DOHH2 (cell line): ENCODE data around the gene ATP5F1E.
A peak's percentile ranks its signal among the peaks of the same experiment; 100 is the strongest.

Experiments used
- H3F3A ChIP-seq: fragments of 200-600 bp; sonication (generic), shearing (Covaris generic); 2 replicates; pipeline ENCODE4 v1.6.0; 2016; ENCODE audit warnings: antibody characterized with exemption, mild to moderate bottlenecking; ENCODE audit not compliant: control insufficient read depth, insufficient read depth
- H3K27ac ChIP-seq: fragments of 200-600 bp; sonication (generic); 2 replicates; pipeline ENCODE4 v1.5.1; 2014; ENCODE audit warnings: low read depth, mild to moderate bottlenecking, low read length, moderate library complexity
- H3K27me3 ChIP-seq: fragments of 200-600 bp; sonication (generic); 2 replicates; pipeline ENCODE4 v1.6.1; 2014; ENCODE audit warnings: mild to moderate bottlenecking, low read length, mixed read lengths; ENCODE audit not compliant: control insufficient read depth
- H3K36me3 ChIP-seq: fragments of 200-600 bp; sonication (generic); 2 replicates; pipeline ENCODE4 v1.6.1; 2014; ENCODE audit warnings: mild to moderate bottlenecking, low read length, moderate library complexity, mixed read lengths; ENCODE audit not compliant: control insufficient read depth
- H3K4me1 ChIP-seq: fragments of 200-600 bp; sonication (generic); 2 replicates; pipeline ENCODE4 v1.6.1; 2014; ENCODE audit warnings: mild to moderate bottlenecking, low read length, mixed read lengths; ENCODE audit not compliant: control insufficient read depth
- H3K4me2 ChIP-seq: fragments of 200-600 bp; sonication (generic); 2 replicates; pipeline ENCODE4 v1.6.0; 2014; ENCODE audit warnings: mild to moderate bottlenecking, low read length, moderate library complexity
- H3K4me3 ChIP-seq: fragments of 200-600 bp; sonication (generic); 2 replicates; pipeline ENCODE4 v1.5.1; 2014; ENCODE audit warnings: mild to moderate bottlenecking, low read length, mixed read lengths
- H3K79me2 ChIP-seq: fragments of 200-600 bp; sonication (generic); 2 replicates; pipeline ENCODE4 v1.6.1; 2014; ENCODE audit warnings: mild to moderate bottlenecking, low read length, mixed read lengths; ENCODE audit not compliant: control insufficient read depth
- H3K9me2 ChIP-seq: fragments of 200-600 bp; sonication (generic); replicated peaks from 2 replicates; pipeline ENCODE4 v1.6.1; 2014; ENCODE audit warnings: mild to moderate bottlenecking, low read length, mixed read lengths; ENCODE audit not compliant: control insufficient read depth
- H3K9me3 ChIP-seq: fragments of 200-600 bp; sonication (generic); 2 replicates; pipeline ENCODE4 v1.6.1; 2014; ENCODE audit warnings: antibody characterized with exemption, low read length, mixed read lengths; ENCODE audit not compliant: control insufficient read depth, insufficient read depth
- H4K20me1 ChIP-seq: fragments of 200-600 bp; sonication (generic); 2 replicates; pipeline ENCODE4 v1.6.0; 2014; ENCODE audit warnings: low read depth, mild to moderate bottlenecking, antibody characterized with exemption, low read length, moderate library complexity; ENCODE audit not compliant: control insufficient read depth, insufficient read depth
- EZH2phosphoT487 ChIP-seq: fragments of 200-600 bp; sonication (generic); IDR thresholded peaks from 2 replicates; pipeline ENCODE4 v1.6.1; 2017; ENCODE audit warnings: borderline replicate concordance, mild to moderate bottlenecking, antibody characterized with exemption, low read length, moderate library complexity, mixed read lengths
- TF ChIP-seq, protein P1 (sequence below): fragments of 200-600 bp; sonication (generic); IDR thresholded peaks from one replicate; pipeline ENCODE4 v1.5.1; 2014; ENCODE audit warnings: antibody characterized with exemption, mild to moderate bottlenecking, low read depth, low read length; ENCODE audit not compliant: poor library complexity, severe bottlenecking

Gene ATP5F1E

DNA sequence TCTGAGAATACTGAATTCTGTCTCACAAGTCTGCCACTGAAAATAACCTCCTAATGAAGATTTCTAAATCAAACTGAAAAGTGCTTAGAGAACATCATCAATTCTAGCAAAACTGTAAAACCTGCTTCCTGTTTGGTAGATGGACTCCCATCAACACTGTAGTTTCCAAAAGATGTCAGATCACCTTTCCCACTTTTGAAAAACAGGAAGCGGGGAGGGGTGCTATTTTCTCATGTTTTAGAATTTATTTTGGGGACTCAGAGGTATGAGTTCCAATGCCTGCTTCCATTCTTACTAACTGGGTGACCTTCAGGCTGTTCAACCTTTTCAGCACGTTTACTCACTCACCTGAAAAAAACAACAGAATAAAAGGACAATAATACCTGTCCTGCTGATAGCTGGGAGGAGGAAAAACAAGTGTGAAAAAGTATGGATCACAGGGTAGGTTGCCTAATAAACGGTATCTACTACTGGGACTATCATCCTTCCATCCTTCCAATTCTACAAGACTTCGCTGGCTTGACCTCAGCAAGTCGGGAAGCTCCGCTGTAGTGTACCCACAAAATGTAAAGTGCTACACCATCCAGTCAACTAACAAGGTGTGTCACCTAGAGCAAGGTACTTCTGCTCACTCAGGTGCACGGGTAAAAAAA is 1.1 kb downstream of the ATP5F1E start:
- peaks cover 34% of the 10 kb centered on the region for H3F3A ChIP-seq
- H3K36me3 ChIP-seq, result peaks cover 89% of the 10 kb centered on the region
- peak overlapping the region; percentile 69 for H3K27ac ChIP-seq
- H3K79me2 ChIP-seq, result peaks cover 66% of the 10 kb centered on the region
- TF ChIP-seq, protein P1, sequence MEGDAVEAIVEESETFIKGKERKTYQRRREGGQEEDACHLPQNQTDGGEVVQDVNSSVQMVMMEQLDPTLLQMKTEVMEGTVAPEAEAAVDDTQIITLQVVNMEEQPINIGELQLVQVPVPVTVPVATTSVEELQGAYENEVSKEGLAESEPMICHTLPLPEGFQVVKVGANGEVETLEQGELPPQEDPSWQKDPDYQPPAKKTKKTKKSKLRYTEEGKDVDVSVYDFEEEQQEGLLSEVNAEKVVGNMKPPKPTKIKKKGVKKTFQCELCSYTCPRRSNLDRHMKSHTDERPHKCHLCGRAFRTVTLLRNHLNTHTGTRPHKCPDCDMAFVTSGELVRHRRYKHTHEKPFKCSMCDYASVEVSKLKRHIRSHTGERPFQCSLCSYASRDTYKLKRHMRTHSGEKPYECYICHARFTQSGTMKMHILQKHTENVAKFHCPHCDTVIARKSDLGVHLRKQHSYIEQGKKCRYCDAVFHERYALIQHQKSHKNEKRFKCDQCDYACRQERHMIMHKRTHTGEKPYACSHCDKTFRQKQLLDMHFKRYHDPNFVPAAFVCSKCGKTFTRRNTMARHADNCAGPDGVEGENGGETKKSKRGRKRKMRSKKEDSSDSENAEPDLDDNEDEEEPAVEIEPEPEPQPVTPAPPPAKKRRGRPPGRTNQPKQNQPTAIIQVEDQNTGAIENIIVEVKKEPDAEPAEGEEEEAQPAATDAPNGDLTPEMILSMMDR, result no peak
- TF ChIP-seq EZH2phosphoT487, result no peak
- no peaks in the 10 kb centered on the region for H3K27me3 ChIP-seq
- H3K4me2 ChIP-seq, result peak overlapping the region; percentile 97
- H3K9me3 ChIP-seq, result no peaks in the 10 kb centered on the region
- no peaks in the 10 kb centered on the region for H3K9me2 ChIP-seq
- peaks cover 26% of the 10 kb centered on the region for H4K20me1 ChIP-seq
- H3K4me1 ChIP-seq, result peaks cover 50% of the 10 kb centered on the region
- H3K4me3 ChIP-seq, result peak overlapping the region; percentile 89

DNA sequence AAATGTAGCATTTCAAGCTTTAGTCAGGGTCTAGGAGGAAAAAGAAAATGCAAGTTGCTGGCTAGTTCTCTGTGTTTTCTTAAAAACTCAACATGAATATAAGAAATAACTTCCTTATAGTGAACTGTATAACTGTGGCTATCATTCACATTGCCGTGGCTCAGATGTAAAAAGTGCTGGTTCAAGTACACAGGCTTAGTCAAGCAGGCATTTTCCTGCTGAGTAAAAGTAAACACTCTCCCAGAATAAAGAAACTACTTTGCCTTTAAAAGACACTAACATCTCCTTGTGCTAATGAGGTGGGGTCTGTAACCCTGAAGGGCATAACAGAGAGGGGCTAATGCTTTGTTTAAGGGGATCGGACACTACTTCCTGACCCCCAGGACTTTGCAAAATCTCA is 3.3 kb downstream of the ATP5F1E start:
- Histone ChIP-seq H3K27me3 (no peaks in the 10 kb centered on the region), H3K9me3 (no peaks in the 10 kb centered on the region), H3F3A (peaks cover 18% of the 10 kb centered on the region), H3K4me2 (peak overlapping the region; percentile 97), H3K9me2 (no peaks in the 10 kb centered on the region), H4K20me1 (peaks cover 32% of the 10 kb centered on the region), H3K27ac (no peak overlapping the region), H3K36me3 (peaks cover 91% of the 10 kb centered on the region), H3K4me3 (no peak overlapping the region), H3K79me2 (peaks cover 72% of the 10 kb centered on the region), H3K4me1 (peaks cover 45% of the 10 kb centered on the region)
- TF ChIP-seq, protein P1, result no peak
- no peak for TF ChIP-seq EZH2phosphoT487

DNA sequence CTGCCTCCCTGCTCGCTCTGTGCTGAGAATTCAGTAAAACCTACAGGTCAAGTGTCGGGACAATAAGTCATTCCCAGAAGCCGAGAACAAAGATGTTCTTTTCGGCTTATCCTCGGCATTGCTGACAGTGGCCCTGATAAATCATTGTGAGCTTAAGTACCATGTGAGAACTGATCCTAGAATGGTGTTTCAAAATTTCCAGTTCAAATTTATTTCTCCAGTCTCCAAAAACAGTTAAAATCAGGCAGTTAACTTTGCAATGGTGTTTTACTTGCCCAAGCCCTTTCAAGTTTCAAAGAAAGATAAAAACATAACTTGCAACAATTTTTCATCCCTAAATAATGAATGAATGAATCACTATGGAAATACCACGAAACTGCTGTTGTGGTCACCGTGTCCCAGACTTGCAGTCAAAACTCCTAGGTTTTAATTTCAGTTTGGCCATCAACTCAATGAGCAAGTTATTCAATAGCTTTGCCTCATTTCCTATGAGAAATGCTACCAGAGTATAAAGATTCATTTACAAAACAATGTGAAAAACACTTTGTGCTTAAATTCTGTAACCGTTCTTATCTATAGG is 4.3 kb downstream of the ATP5F1E start:
- H3K79me2 ChIP-seq, result peaks cover 69% of the 10 kb centered on the region
- TF ChIP-seq EZH2phosphoT487, result no peak
- TF ChIP-seq, protein P1, result no peak
- peaks cover 36% of the 10 kb centered on the region for H3K4me1 ChIP-seq
- H3K4me2 ChIP-seq, result no peak overlapping the region
- H3K4me3 ChIP-seq, result no peak overlapping the region
- no peaks in the 10 kb centered on the region for H3K9me3 ChIP-seq
- peaks cover 32% of the 10 kb centered on the region for H4K20me1 ChIP-seq
- H3K9me2 ChIP-seq, result no peaks in the 10 kb centered on the region
- H3K36me3 ChIP-seq, result peaks cover 91% of the 10 kb centered on the region
- H3K27ac ChIP-seq, result no peak overlapping the region
- peaks cover 9% of the 10 kb centered on the region for H3F3A ChIP-seq
- no peaks in the 10 kb centered on the region for H3K27me3 ChIP-seq
